KMS-11 (cell line): ENCODE data around the gene ACVR2B.

Source experiments
- H2AFZ ChIP-seq: fragments of 200-600 bp; sonication (generic); 2 replicates; pipeline ENCODE4 v1.6.1; 2016; ENCODE audit warnings: antibody characterized with exemption, mixed run types, low read depth
- H3K27ac ChIP-seq: fragments of 200-600 bp; sonication (generic); 2 replicates; pipeline ENCODE4 v1.6.1; 2016; ENCODE audit warnings: mild to moderate bottlenecking, mixed run types
- H3K27me3 ChIP-seq: fragments of 200-600 bp; sonication (generic); 2 replicates; pipeline ENCODE4 v1.6.1; 2017; ENCODE audit warnings: mild to moderate bottlenecking, low read depth, mixed run types, moderate library complexity; ENCODE audit not compliant: insufficient read depth
- H3K36me3 ChIP-seq: fragments of 200-600 bp; sonication (generic); 2 replicates; pipeline ENCODE4 v1.6.1; 2017; ENCODE audit warnings: mild to moderate bottlenecking, mixed run types; ENCODE audit not compliant: insufficient read depth
- H3K4me1 ChIP-seq: fragments of 200-600 bp; sonication (generic); 2 replicates; pipeline ENCODE4 v1.6.1; 2016; ENCODE audit warnings: mild to moderate bottlenecking, low read depth, mixed run types; ENCODE audit not compliant: poor library complexity, severe bottlenecking
- H3K4me2 ChIP-seq: fragments of 200-600 bp; sonication (generic); 2 replicates; pipeline ENCODE4 v1.7.0; 2016; ENCODE audit warnings: mild to moderate bottlenecking, mixed run types
- H3K4me3 ChIP-seq: fragments of 200-600 bp; sonication (generic); IDR thresholded peaks from 2 replicates; pipeline ENCODE4 v1.6.1; 2017; ENCODE audit warnings: low read depth, low read length, mixed read lengths; ENCODE audit not compliant: insufficient read depth
- H3K79me2 ChIP-seq: fragments of 200-600 bp; sonication (generic); 2 replicates; pipeline ENCODE4 v1.6.1; 2016; ENCODE audit warnings: low read depth, mixed run types; ENCODE audit not compliant: insufficient read depth
- H3K9ac ChIP-seq: fragments of 200-600 bp; sonication (generic); 2 replicates; pipeline ENCODE4 v1.6.1; 2016; ENCODE audit warnings: mild to moderate bottlenecking, mixed run types
- H4K20me1 ChIP-seq: fragments of 200-600 bp; sonication (generic); 2 replicates; pipeline ENCODE4 v1.6.1; 2016; ENCODE audit warnings: mild to moderate bottlenecking, mixed run types; ENCODE audit not compliant: insufficient read depth
- TF ChIP-seq, protein P1 (sequence below): fragments of 200-600 bp; sonication (generic); conservative IDR thresholded peaks from 2 replicates; pipeline ENCODE4 v1.6.1; 2017; ENCODE audit warnings: low read depth, mild to moderate bottlenecking, antibody characterized with exemption, low read length, moderate library complexity, mixed read lengths

The ACVR2B gene

GRCh38 chr3:38454178-38454883 is 641 bp downstream of the ACVR2B start:
- Histone ChIP-seq H3K4me2 (peak overlapping the region; percentile 45; the same call in 1 of the 2 replicates), H3K27ac (peak overlapping the region; percentile 44; the same call in 1 of the 2 replicates), H3K36me3 (no peaks in the 10 kb centered on the region), H3K4me1 (peaks cover 3% of the 10 kb centered on the region), H3K27me3 (no peaks in the 10 kb centered on the region), H3K79me2 (no peaks in the 10 kb centered on the region), H2AFZ (peak overlapping the region; percentile 67), H3K4me3 (no peak overlapping the region), H4K20me1 (no peaks in the 10 kb centered on the region), H3K9ac (peak overlapping the region; percentile 77)
- TF ChIP-seq, protein P1, sequence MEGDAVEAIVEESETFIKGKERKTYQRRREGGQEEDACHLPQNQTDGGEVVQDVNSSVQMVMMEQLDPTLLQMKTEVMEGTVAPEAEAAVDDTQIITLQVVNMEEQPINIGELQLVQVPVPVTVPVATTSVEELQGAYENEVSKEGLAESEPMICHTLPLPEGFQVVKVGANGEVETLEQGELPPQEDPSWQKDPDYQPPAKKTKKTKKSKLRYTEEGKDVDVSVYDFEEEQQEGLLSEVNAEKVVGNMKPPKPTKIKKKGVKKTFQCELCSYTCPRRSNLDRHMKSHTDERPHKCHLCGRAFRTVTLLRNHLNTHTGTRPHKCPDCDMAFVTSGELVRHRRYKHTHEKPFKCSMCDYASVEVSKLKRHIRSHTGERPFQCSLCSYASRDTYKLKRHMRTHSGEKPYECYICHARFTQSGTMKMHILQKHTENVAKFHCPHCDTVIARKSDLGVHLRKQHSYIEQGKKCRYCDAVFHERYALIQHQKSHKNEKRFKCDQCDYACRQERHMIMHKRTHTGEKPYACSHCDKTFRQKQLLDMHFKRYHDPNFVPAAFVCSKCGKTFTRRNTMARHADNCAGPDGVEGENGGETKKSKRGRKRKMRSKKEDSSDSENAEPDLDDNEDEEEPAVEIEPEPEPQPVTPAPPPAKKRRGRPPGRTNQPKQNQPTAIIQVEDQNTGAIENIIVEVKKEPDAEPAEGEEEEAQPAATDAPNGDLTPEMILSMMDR: no peak

- TF ChIP-seq, protein P1: no peak
- peak overlapping the region; percentile 45 for H3K4me2 ChIP-seq
- H4K20me1 ChIP-seq: no peaks in the 10 kb centered on the region
- no peaks in the 10 kb centered on the region for H3K27me3 ChIP-seq
- no peaks in the 10 kb centered on the region for H3K36me3 ChIP-seq
- H3K27ac ChIP-seq: no peak overlapping the region
- H3K4me3 ChIP-seq: no peak overlapping the region
- H2AFZ ChIP-seq: peak overlapping the region; percentile 67
- H3K9ac ChIP-seq: peak overlapping the region; percentile 77; the same call in 1 of the 2 replicates
- peaks cover 3% of the 10 kb centered on the region for H3K4me1 ChIP-seq
- H3K79me2 ChIP-seq: no peaks in the 10 kb centered on the region
Observed at GRCh38 chr3:38454884-38455638, 1.4 kb downstream of the ACVR2B start.

GRCh38 chr3:38455639-38456430 is 2.1 kb downstream of the ACVR2B start:
- TF ChIP-seq, protein P1: no peak
- H2AFZ ChIP-seq: peak overlapping the region; percentile 30
- H3K36me3 ChIP-seq: no peaks in the 10 kb centered on the region
- peaks cover 3% of the 10 kb centered on the region for H3K4me1 ChIP-seq
- no peaks in the 10 kb centered on the region for H3K79me2 ChIP-seq
- H3K27me3 ChIP-seq: no peaks in the 10 kb centered on the region
- no peak overlapping the region for H3K4me3 ChIP-seq
- H3K9ac ChIP-seq: no peak overlapping the region; the same call in 1 of the 2 replicates
- H4K20me1 ChIP-seq: no peaks in the 10 kb centered on the region
- no peak overlapping the region for H3K27ac ChIP-seq
- H3K4me2 ChIP-seq: peak overlapping the region; percentile 45
